GM10266 (cell line): ENCODE results near the gene SYT17.

Source experiments
- DNase-seq: peaks from one replicate; pipeline ENCODE4 v3.0.0; 2012; ENCODE audit errors: extremely low spot score
- TF ChIP-seq, protein P1 (sequence below): IDR thresholded peaks from 2 replicates; pipeline ENCODE4 v1.5.1; 2012; ENCODE audit warnings: mild to moderate bottlenecking, low read depth; ENCODE audit not compliant: control insufficient read depth, insufficient read depth; ENCODE audit errors: missing control alignments

The SYT17 gene

GRCh38 chr16:19196871-19197270 lies 28.8 kb downstream of the SYT17 start:
- TF ChIP-seq, protein P1, sequence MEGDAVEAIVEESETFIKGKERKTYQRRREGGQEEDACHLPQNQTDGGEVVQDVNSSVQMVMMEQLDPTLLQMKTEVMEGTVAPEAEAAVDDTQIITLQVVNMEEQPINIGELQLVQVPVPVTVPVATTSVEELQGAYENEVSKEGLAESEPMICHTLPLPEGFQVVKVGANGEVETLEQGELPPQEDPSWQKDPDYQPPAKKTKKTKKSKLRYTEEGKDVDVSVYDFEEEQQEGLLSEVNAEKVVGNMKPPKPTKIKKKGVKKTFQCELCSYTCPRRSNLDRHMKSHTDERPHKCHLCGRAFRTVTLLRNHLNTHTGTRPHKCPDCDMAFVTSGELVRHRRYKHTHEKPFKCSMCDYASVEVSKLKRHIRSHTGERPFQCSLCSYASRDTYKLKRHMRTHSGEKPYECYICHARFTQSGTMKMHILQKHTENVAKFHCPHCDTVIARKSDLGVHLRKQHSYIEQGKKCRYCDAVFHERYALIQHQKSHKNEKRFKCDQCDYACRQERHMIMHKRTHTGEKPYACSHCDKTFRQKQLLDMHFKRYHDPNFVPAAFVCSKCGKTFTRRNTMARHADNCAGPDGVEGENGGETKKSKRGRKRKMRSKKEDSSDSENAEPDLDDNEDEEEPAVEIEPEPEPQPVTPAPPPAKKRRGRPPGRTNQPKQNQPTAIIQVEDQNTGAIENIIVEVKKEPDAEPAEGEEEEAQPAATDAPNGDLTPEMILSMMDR = no peak
- DNase-seq = no peak

GRCh38 chr16:19203374-19203966 lies 35.4 kb downstream of the SYT17 start:
- TF ChIP-seq, protein P1 = no peak
- DNase-seq = no peak

- peak; percentile 52 for DNase-seq
- TF ChIP-seq, protein P1 = peak; percentile 30
Observed at GRCh38 chr16:19210280-19210924, 42.4 kb downstream of the SYT17 start.

DNA sequence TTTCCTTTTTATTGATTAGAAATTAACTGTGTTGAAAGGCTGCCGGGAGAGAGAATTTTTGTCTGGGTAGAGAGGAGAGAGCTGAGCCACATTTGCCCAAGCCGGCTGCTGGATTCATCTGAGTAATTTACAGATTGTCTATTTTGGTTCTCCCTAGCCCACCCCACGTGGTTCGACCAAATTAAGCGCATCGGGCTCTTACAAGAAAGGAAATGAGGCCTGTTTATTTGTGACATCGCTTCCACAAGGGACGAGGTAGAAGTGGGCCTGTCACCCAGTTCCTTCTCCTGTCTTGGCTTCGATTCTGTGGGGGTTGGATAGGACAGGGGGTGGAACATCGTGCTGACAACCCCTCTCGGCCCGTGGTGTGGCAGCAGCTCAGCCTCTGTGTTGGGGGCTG lies 42.9 kb downstream of the SYT17 start:
- TF ChIP-seq, protein P1 = no peak
- peak; percentile 42 for DNase-seq

DNA sequence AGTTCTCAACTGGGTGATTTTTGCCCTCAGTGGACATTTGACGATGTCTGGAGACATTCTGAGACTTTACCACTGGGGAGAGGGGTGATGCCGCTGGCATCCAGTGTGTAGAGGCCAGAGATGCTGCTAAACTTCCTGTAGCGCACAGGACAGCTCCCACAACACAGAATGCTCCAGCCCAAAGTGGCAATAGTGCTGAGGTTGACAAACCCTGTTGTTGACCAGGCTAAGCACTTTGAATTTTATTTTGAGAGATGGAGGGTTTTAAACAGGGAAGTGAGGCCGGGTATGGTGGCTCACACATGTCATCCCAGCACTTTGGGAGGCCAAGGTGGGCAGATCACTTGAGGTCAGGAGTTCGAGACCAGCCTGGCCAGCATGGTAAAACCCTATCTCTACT lies 44.0 kb downstream of the SYT17 start:
- no peak for DNase-seq
- TF ChIP-seq, protein P1 = no peak

DNA sequence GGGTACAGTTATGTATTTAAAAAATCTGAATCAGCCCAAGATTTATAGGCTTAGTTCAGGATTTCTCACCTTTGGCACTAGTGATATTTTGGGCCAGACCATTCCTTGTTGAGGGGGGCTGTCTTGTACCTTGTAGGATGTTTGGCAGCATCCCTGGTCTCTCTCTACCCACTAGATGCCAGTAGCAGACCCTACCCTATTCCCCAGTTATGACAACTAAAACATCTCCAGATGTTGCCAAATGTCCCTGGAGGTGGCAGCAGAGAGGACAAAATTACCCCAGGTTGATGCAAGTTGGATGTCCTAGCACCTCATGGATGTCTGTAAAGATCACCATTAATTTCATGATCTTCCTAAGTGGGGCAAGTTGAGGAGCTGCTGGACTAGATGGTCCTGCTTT lies 45.8 kb downstream of the SYT17 start:
- TF ChIP-seq, protein P1 = no peak
- no peak for DNase-seq

DNA sequence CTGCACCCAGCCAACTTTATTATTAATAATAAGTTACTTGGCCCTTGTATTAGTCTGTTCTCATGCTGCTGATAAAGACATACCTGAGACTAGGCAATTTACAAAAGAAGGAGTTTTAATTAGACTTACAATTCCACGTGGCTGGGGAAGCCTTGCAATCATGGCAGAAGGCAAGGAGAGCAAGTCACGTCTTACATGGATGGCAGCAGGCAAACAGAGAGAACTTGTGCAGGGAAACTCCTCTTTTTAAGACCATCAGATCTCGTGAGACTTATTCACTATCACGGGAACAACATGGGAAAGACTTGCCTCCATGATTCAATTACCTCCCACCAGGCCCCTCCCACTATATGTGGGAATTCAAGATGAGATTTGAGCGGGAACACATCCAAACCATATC lies 47.7 kb downstream of the SYT17 start:
- no peak for DNase-seq
- TF ChIP-seq, protein P1 = no peak
